Neural cell (in vitro differentiated cells): ENCODE measurements around the gene CUBN. TPM values are rescaled to one million over a fixed set of nuclear protein-coding genes. Genes with fewer than 3 reads are reported as not detected.

ENCODE experiments used
- H2AFZ ChIP-seq: fragments of 200-600, 300-800 bp; sonication (generic), shearing (Covaris generic); 2 replicates; pipeline ENCODE4 v1.6.0; 2014; ENCODE audit warnings: low read depth, mild to moderate bottlenecking, antibody characterized with exemption, low read length, moderate library complexity
- H3F3A ChIP-seq: fragments of 200-600 bp; shearing (Covaris generic); 2 replicates; pipeline ENCODE4 v1.6.1; 2016; ENCODE audit warnings: mild to moderate bottlenecking, moderate library complexity, mixed read lengths, antibody characterized with exemption, low read length; ENCODE audit not compliant: insufficient read depth, poor library complexity, severe bottlenecking
- H3K27ac ChIP-seq: fragments of 200-600, 300-800 bp; sonication (generic), shearing (Covaris generic); 2 replicates; pipeline ENCODE4 v1.5.1; 2014; ENCODE audit warnings: mild to moderate bottlenecking, low read length, moderate library complexity
- H3K27me3 ChIP-seq: fragments of 300-800, 200-600 bp; sonication (generic), shearing (Covaris generic); 2 replicates; pipeline ENCODE4 v1.6.0; 2014; ENCODE audit warnings: mild to moderate bottlenecking, low read depth, low read length, moderate library complexity; ENCODE audit not compliant: insufficient read depth
- H3K36me3 ChIP-seq: fragments of 300-800, 200-600 bp; sonication (generic), shearing (Covaris generic); 2 replicates; pipeline ENCODE4 v1.5.1; 2014; ENCODE audit warnings: mild to moderate bottlenecking, antibody characterized with exemption, low read length, moderate library complexity; ENCODE audit not compliant: insufficient read depth
- H3K4me2 ChIP-seq: fragments of 300-800, 200-600 bp; sonication (generic), shearing (Covaris generic); 2 replicates; pipeline ENCODE4 v1.6.0; 2014; ENCODE audit warnings: mild to moderate bottlenecking, low read length
- H3K4me3 ChIP-seq: fragments of 300-800, 200-600 bp; sonication (generic), shearing (Covaris generic); 2 replicates; pipeline ENCODE4 v1.5.1; 2014; ENCODE audit warnings: mild to moderate bottlenecking, low read length, moderate library complexity
- H3K79me2 ChIP-seq: fragments of 200-600 bp; shearing (Covaris generic); replicated peaks from 2 replicates; pipeline ENCODE4 v1.6.0; 2014; ENCODE audit warnings: mild to moderate bottlenecking, low read length, moderate library complexity; ENCODE audit not compliant: insufficient read depth
- H3K9ac ChIP-seq: fragments of 300-800, 200-600 bp; sonication (generic), shearing (Covaris generic); 2 replicates; pipeline ENCODE4 v1.6.1; 2016; ENCODE audit warnings: mild to moderate bottlenecking, low read length, mixed read lengths
- H3K9me2 ChIP-seq: fragments of 200-600 bp; shearing (Covaris generic); 2 replicates; pipeline ENCODE4 v1.6.1; 2016; ENCODE audit warnings: mild to moderate bottlenecking, low read length, mixed read lengths; ENCODE audit not compliant: insufficient read depth
- H3K9me3 ChIP-seq: fragments of 200-600, 300-800 bp; sonication (generic), shearing (Covaris generic); 2 replicates; pipeline ENCODE4 v1.6.1; 2016; ENCODE audit warnings: mild to moderate bottlenecking, mixed run types, low read length, moderate library complexity, mixed read lengths
- H4K20me1 ChIP-seq: fragments of 200-600 bp; shearing (Covaris generic); 2 replicates; pipeline ENCODE4 v1.6.1; 2016; ENCODE audit warnings: mild to moderate bottlenecking, mixed run types; ENCODE audit not compliant: insufficient read depth
- CTCF ChIP-seq: fragments of 450-650 bp; IDR thresholded peaks from 2 replicates; pipeline ENCODE4 v1.5.1; 2014; ENCODE audit warnings: antibody characterized with exemption, mild to moderate bottlenecking, moderate library complexity; ENCODE audit not compliant: poor library complexity, severe bottlenecking
- EP300 ChIP-seq: fragments of 450-650 bp; conservative IDR thresholded peaks from 2 replicates; pipeline ENCODE4 v1.6.1; 2014; ENCODE audit warnings: antibody characterized with exemption, mild to moderate bottlenecking, moderate library complexity; ENCODE audit not compliant: poor library complexity, severe bottlenecking
- EZH2 ChIP-seq: fragments of 200-600, 300-800 bp; shearing (Covaris generic), sonication (generic); IDR thresholded peaks from 2 replicates; pipeline ENCODE4 v1.6.1; 2014; ENCODE audit warnings: antibody characterized with exemption, low read length, borderline replicate concordance, mild to moderate bottlenecking; ENCODE audit not compliant: insufficient read depth, poor library complexity, severe bottlenecking
- MXI1 ChIP-seq: fragments of 450-650 bp; conservative IDR thresholded peaks from 2 replicates; pipeline ENCODE4 v1.6.1; 2014; ENCODE audit warnings: antibody characterized with exemption, mild to moderate bottlenecking; ENCODE audit not compliant: poor library complexity, severe bottlenecking
- POLR2AphosphoS5 ChIP-seq: IDR thresholded peaks from 2 replicates; pipeline ENCODE4 v1.6.1; 2012
- RAD21 ChIP-seq: fragments of 450-650 bp; conservative IDR thresholded peaks from 2 replicates; pipeline ENCODE4 v1.6.1; 2014; ENCODE audit warnings: antibody characterized with exemption, mild to moderate bottlenecking, moderate library complexity
- REST ChIP-seq: IDR thresholded peaks from 2 replicates; pipeline ENCODE4 v1.6.1; 2012; ENCODE audit warnings: borderline replicate concordance
- SMC3 ChIP-seq: fragments of 450-650 bp; conservative IDR thresholded peaks from 2 replicates; pipeline ENCODE4 v1.6.1; 2014; ENCODE audit warnings: antibody characterized with exemption, mild to moderate bottlenecking, moderate library complexity; ENCODE audit not compliant: poor library complexity
- TAF1 ChIP-seq: IDR thresholded peaks from 2 replicates; pipeline ENCODE4 v1.6.1; 2012; ENCODE audit warnings: low read depth
- polyA plus RNA-seq: library from polyadenylated mRNA; depleted of rRNA; stranded (reverse); fragments of >200 nt; gene quantifications from 2 replicates; pipeline ENCODE4 v1.2.3, GENCODE V29; 2014

CUBN gene
- polyA plus RNA-seq, 1 donor from 2014 or later: 7.1 TPM

- no peaks in the 10 kb centered on the region for H3K36me3 ChIP-seq
- no peak overlapping the region for H2AFZ ChIP-seq
- no peaks in the 10 kb centered on the region for H3K79me2 ChIP-seq
- H3K9ac ChIP-seq: no peak overlapping the region
- H3K27ac ChIP-seq: no peak overlapping the region
- H3F3A ChIP-seq: no peaks in the 10 kb centered on the region
- H3K27me3 ChIP-seq: no peaks in the 10 kb centered on the region
- no peaks in the 10 kb centered on the region for H3K9me3 ChIP-seq
- H3K4me3 ChIP-seq: no peak overlapping the region
- H3K9me2 ChIP-seq: no peaks in the 10 kb centered on the region
- H4K20me1 ChIP-seq: no peaks in the 10 kb centered on the region
- TF ChIP-seq RAD21 (no peak), CTCF (no peak), SMC3 (no peak), EZH2 (no peak), POLR2AphosphoS5 (no peak), MXI1 (no peak), TAF1 (no peak), EP300 (no peak), REST (no peak)
- no peak overlapping the region for H3K4me2 ChIP-seq
These were observed 182.5 kb downstream of the CUBN start for GRCh38 chr10:16947069-16947468.

GRCh38 chr10:16945593-16945992 lies 184.0 kb downstream of the CUBN start:
- H2AFZ ChIP-seq: no peak overlapping the region
- no peak overlapping the region for H3K4me2 ChIP-seq
- TF ChIP-seq REST (no peak), EP300 (no peak), MXI1 (no peak), TAF1 (no peak), SMC3 (no peak), RAD21 (no peak), EZH2 (no peak), CTCF (no peak), POLR2AphosphoS5 (no peak)
- H4K20me1 ChIP-seq: no peaks in the 10 kb centered on the region
- no peak overlapping the region for H3K9ac ChIP-seq
- H3K4me3 ChIP-seq: no peak overlapping the region
- no peak overlapping the region for H3K27ac ChIP-seq
- no peaks in the 10 kb centered on the region for H3K9me3 ChIP-seq
- H3K79me2 ChIP-seq: no peaks in the 10 kb centered on the region
- H3K27me3 ChIP-seq: no peaks in the 10 kb centered on the region
- H3K36me3 ChIP-seq: no peaks in the 10 kb centered on the region
- H3F3A ChIP-seq: no peaks in the 10 kb centered on the region
- no peaks in the 10 kb centered on the region for H3K9me2 ChIP-seq
